Endodermal cell (in vitro differentiated cells): ENCODE data around the gene RCOR1. TPM values are rescaled to one million over a fixed set of nuclear protein-coding genes. Genes with fewer than 3 reads are reported as not detected.

ENCODE experiments used
- DNase-seq: peaks from one replicate; pipeline ENCODE4 v3.0.0-alpha.2; 2017
- H3K27ac ChIP-seq: 2 replicates; pipeline ENCODE4 v1.5.1; 2013; ENCODE audit warnings: mild to moderate bottlenecking, low read depth, low read length, moderate library complexity
- H3K27me3 ChIP-seq: 2 replicates; pipeline ENCODE4 v1.6.1; 2013; ENCODE audit warnings: mild to moderate bottlenecking, low read length, moderate library complexity; ENCODE audit not compliant: insufficient read depth, control insufficient read depth, poor library complexity, severe bottlenecking
- H3K36me3 ChIP-seq: 2 replicates; pipeline ENCODE4 v1.7.0; 2013; ENCODE audit warnings: mild to moderate bottlenecking, low read length, moderate library complexity; ENCODE audit not compliant: control insufficient read depth, insufficient read depth
- H3K4me1 ChIP-seq: one replicate; pipeline ENCODE4 v1.7.0; 2013; ENCODE audit warnings: low read length; ENCODE audit not compliant: control insufficient read depth, insufficient read depth
- H3K4me3 ChIP-seq: 2 replicates; pipeline ENCODE4 v1.5.1; 2013; ENCODE audit warnings: mild to moderate bottlenecking, low read length, moderate library complexity
- H3K9ac ChIP-seq: 2 replicates; pipeline ENCODE4 v1.6.1; 2013; ENCODE audit warnings: mild to moderate bottlenecking, low read length, moderate library complexity; ENCODE audit not compliant: poor library complexity, severe bottlenecking; ENCODE audit errors: extremely low read depth
- H3K9me3 ChIP-seq: 2 replicates; pipeline ENCODE4 v1.6.1; 2013; ENCODE audit warnings: mild to moderate bottlenecking, low read length, moderate library complexity; ENCODE audit not compliant: control insufficient read depth
- H3K27ac Mint-ChIP-seq: 2 replicates; pipeline ENCODE4 v1.8.0; 2020; ENCODE audit warnings: mixed read lengths
- H3K27me3 Mint-ChIP-seq: 2 replicates; pipeline ENCODE4 v1.8.0; 2021; ENCODE audit warnings: mild to moderate bottlenecking, mixed read lengths; ENCODE audit not compliant: insufficient read depth
- H3K36me3 Mint-ChIP-seq: 2 replicates; pipeline ENCODE4 v1.8.0; 2020; ENCODE audit warnings: low read depth, mixed read lengths
- H3K4me1 Mint-ChIP-seq: 2 replicates; pipeline ENCODE4 v1.8.0; 2020; ENCODE audit warnings: mixed read lengths
- H3K4me3 Mint-ChIP-seq: 2 replicates; pipeline ENCODE4 v1.8.0; 2020; ENCODE audit warnings: mild to moderate bottlenecking, moderate library complexity, mixed read lengths
- H3K9me3 Mint-ChIP-seq: 2 replicates; pipeline ENCODE4 v1.8.0; 2020; ENCODE audit warnings: mild to moderate bottlenecking, mixed read lengths
- CTCF ChIP-seq: fragments of 200-600 bp; sonication (generic); conservative IDR thresholded peaks from 2 replicates; pipeline ENCODE4 v1.5.0; 2021; ENCODE audit warnings: antibody characterized with exemption, mild to moderate bottlenecking
- WGBS, 2 experiments: methylation state at CpG; one replicate each; pipeline versions ENCODE4 v1.1.5 to v1.1.7; 2013; ENCODE audit warnings: missing lambda C conversion rate in 2 of 2, mixed read lengths in 1 of 2; ENCODE audit not compliant: insufficient coverage in 1 of 2, insufficient read length in 1 of 2; 5-methylcytosine and 5-hydroxymethylcytosine counted together
- total RNA-seq, 2 donors: library from RNA; stranded (reverse); fragmentation: NEBNext Ultra II Directional in 1 of 2; extraction: Animal tissue kit (Norgen Biotek cat#: 25700) in 1 of 2; gene quantifications; 2 replicates in 1 of 2; 3 replicates in 1 of 2; pipeline ENCODE4 v1.2.1, GENCODE V29; 2021

Gene RCOR1
- total RNA-seq, 2 donors from 2014 or later, result 30.3 to 31.5 TPM

- H3K4me3 ChIP-seq, result no peak overlapping the region
- TF ChIP-seq CTCF, result peak; percentile 12
- no peaks in the 10 kb centered on the region for H3K9me3 ChIP-seq
- Mint-ChIP-seq H3K4me3 (no peak overlapping the region), H3K4me1 (peaks cover 31% of the 10 kb centered on the region), H3K9me3 (no peaks in the 10 kb centered on the region), H3K36me3 (no peaks in the 10 kb centered on the region), H3K27me3 (no peaks in the 10 kb centered on the region), H3K27ac (no peak overlapping the region)
- DNase-seq, result no peak
- no peak overlapping the region for H3K27ac ChIP-seq
- H3K36me3 ChIP-seq, result no peaks in the 10 kb centered on the region
- no peaks in the 10 kb centered on the region for H3K27me3 ChIP-seq
- peaks cover 14% of the 10 kb centered on the region for H3K4me1 ChIP-seq
- 87% methylated on average over 3 to 5 of the region's 5 CpGs for WGBS, 2 experiments
- no peak overlapping the region for H3K9ac ChIP-seq
Measured at GRCh38 chr14:102586420-102587104, 5.9 kb upstream of the RCOR1 start.

- H3K4me3 ChIP-seq, result no peak overlapping the region
- H3K36me3 ChIP-seq, result no peaks in the 10 kb centered on the region
- peaks cover 33% of the 10 kb centered on the region for H3K4me1 Mint-ChIP-seq
- H3K27me3 Mint-ChIP-seq, result no peaks in the 10 kb centered on the region
- WGBS, 2 experiments, result 86 to 91% methylated on average over 1 to 3 of the region's 3 CpGs
- H3K27me3 ChIP-seq, result no peaks in the 10 kb centered on the region
- no peak for DNase-seq
- no peaks in the 10 kb centered on the region for H3K9me3 Mint-ChIP-seq
- no peaks in the 10 kb centered on the region for H3K36me3 Mint-ChIP-seq
- H3K4me1 ChIP-seq, result peaks cover 14% of the 10 kb centered on the region
- H3K4me3 Mint-ChIP-seq, result no peak overlapping the region
- no peak overlapping the region for H3K27ac Mint-ChIP-seq
- TF ChIP-seq CTCF, result no peak
- H3K27ac ChIP-seq, result no peak overlapping the region
- H3K9me3 ChIP-seq, result no peaks in the 10 kb centered on the region
- H3K9ac ChIP-seq, result no peak overlapping the region
Measured at GRCh38 chr14:102588821-102589220, 3.6 kb upstream of the RCOR1 start.

GRCh38 chr14:102589761-102590290 is 2.6 kb upstream of the RCOR1 start:
- TF ChIP-seq CTCF, result no peak
- Histone ChIP-seq H3K9me3 (no peaks in the 10 kb centered on the region), H3K36me3 (peaks cover 1% of the 10 kb centered on the region), H3K4me3 (no peak overlapping the region), H3K27me3 (no peaks in the 10 kb centered on the region), H3K4me1 (peaks cover 13% of the 10 kb centered on the region), H3K27ac (no peak overlapping the region), H3K9ac (no peak overlapping the region)
- Mint-ChIP-seq H3K27me3 (no peaks in the 10 kb centered on the region), H3K9me3 (no peaks in the 10 kb centered on the region), H3K36me3 (no peaks in the 10 kb centered on the region), H3K4me3 (peak overlapping the region; percentile 10), H3K27ac (peak overlapping the region; percentile 77), H3K4me1 (peaks cover 39% of the 10 kb centered on the region)
- DNase-seq, result no peak
- WGBS, 2 experiments, result 89% methylated on average over 8 to 12 of the region's 12 CpGs
